ENCODE data around the gene FFAR1. TPM values are rescaled to one million over a fixed set of nuclear protein-coding genes. Genes with fewer than 3 reads are reported as not detected.

The FFAR1 gene
- total and polyA plus RNA-seq, 11 donors, result not detected

- Histone ChIP-seq H3K27me3 (peaks cover 0 to 9% (median 0%) of the 10 kb centered on the region in 9 donors), H3K9me3 (no peaks in the 10 kb centered on the region), H3K4me3 (no peak overlapping the region), H3K4me1 (peaks cover 0 to 32% (median 0%) of the 10 kb centered on the region in 12 donors), H3K27ac (no peak overlapping the region), H3K36me3 (no peaks in the 10 kb centered on the region)
- DNase-seq (peak in 1 of 5 donors; percentile 45), ATAC-seq (no peak)
- intact Hi-C loops (cut with DNase I), result loop anchor here in 6 of 10 donors (5.0 to 10.0 kb wide), 6 partner anchors 117 to 365 kb away; partner anchors contain the start of genes KRTDAP (in 2 of the 6) and KMT2B (in 1 of the 6)
- 81 to 85% (median 82%) methylated on average over 15 to 17 of the region's 17 CpGs for WGBS, 4 donors
- TF ChIP-seq POLR2A (IDR thresholded peaks at IDR 0.05), result no peak
- no peak for TF ChIP-seq CTCF (IDR thresholded peaks at IDR 0.05)
Measured at GRCh38 chr19:35349614-35350521, 2.2 kb downstream of the FFAR1 start.

- WGBS, 4 donors, result 91 to 100% (median 93%) methylated on average over 6 to 7 of the region's 7 CpGs
- ATAC-seq, result no peak
- intact Hi-C loops (cut with DNase I), result loop anchor here in 6 of 10 donors (5.0 to 10.0 kb wide), 6 partner anchors 117 to 364 kb away; partner anchors contain the start of genes KRTDAP (in 2 of the 6) and KMT2B (in 1 of the 6)
Measured at GRCh38 chr19:35350591-35350990, 2.9 kb downstream of the FFAR1 start.

GRCh38 chr19:35351411-35352176, 3.9 kb downstream of the FFAR1 start:
- no peaks in the 10 kb centered on the region for H3K36me3 ChIP-seq
- H3K27ac ChIP-seq, result no peak overlapping the region
- ATAC-seq (peak in 1 of 4 donors; percentile 30), DNase-seq (peak in 1 of 5 donors; percentile 57)
- intact Hi-C loops (cut with DNase I), result loop anchor here (1.0 to 10.0 kb wide), 11 partner anchors 116 to 363 kb away; partner anchors contain the start of genes KRTDAP (in 2 of the 10) and KMT2B (in 1 of the 10)
- peaks cover 0 to 24% (median 0%) of the 10 kb centered on the region in 12 donors for H3K4me1 ChIP-seq
- 93 to 96% (median 94%) methylated on average over 31 to 47 of the region's 47 CpGs for WGBS, 4 donors
- H3K9me3 ChIP-seq, result no peaks in the 10 kb centered on the region
- no peak overlapping the region for H3K4me3 ChIP-seq
- no peak for TF ChIP-seq CTCF (IDR thresholded peaks at IDR 0.05)
- TF ChIP-seq POLR2A (IDR thresholded peaks at IDR 0.05), result no peak
- peaks cover 0 to 9% (median 0%) of the 10 kb centered on the region in 9 donors for H3K27me3 ChIP-seq

More at GRCh38 chr19:35350591-35350990, 2.9 kb downstream of the FFAR1 start:
- H3K36me3 ChIP-seq, result no peaks in the 10 kb centered on the region
- H3K9me3 ChIP-seq, result no peaks in the 10 kb centered on the region
- TF ChIP-seq CTCF (IDR thresholded peaks at IDR 0.05), result no peak
- no peak for TF ChIP-seq POLR2A (IDR thresholded peaks at IDR 0.05)
- H3K27me3 ChIP-seq, result peaks cover 0 to 9% (median 0%) of the 10 kb centered on the region in 9 donors
- H3K4me3 ChIP-seq, result no peak overlapping the region
- H3K4me1 ChIP-seq, result peaks cover 0 to 32% (median 0%) of the 10 kb centered on the region in 12 donors
- DNase-seq, result peak in 1 of 5 donors; percentile 50
- H3K27ac ChIP-seq, result no peak overlapping the region
